Bronchial epithelial cell (primary cell): Measurements from ENCODE around the gene DCBLD2. TPM values are rescaled to one million over a fixed set of nuclear protein-coding genes. Genes with fewer than 3 reads are reported as not detected.

Experiments
- DNase-seq: peaks from one replicate; pipeline ENCODE4 v3.0.0-alpha.2; 2010; ENCODE audit warnings: low read depth
- FAIRE-seq: peaks from 2 replicates; lab custom pipeline; 2011; peaks lifted over from hg19 to GRCh38; lab: Jason Lieb, UNC
- H3K27me3 ChIP-seq: 2 replicates; pipeline ENCODE4 v1.5.1; 2011; ENCODE audit warnings: low read length; ENCODE audit not compliant: control insufficient read depth, insufficient read depth
- H3K36me3 ChIP-seq: 2 replicates; pipeline ENCODE4 v1.5.1; 2011; ENCODE audit warnings: low read length; ENCODE audit not compliant: control insufficient read depth, insufficient read depth
- H3K4me3 ChIP-seq: 2 replicates; pipeline ENCODE4 v1.5.1; 2011; ENCODE audit warnings: mild to moderate bottlenecking, low read depth, low read length, control low read depth
- CTCF ChIP-seq: IDR thresholded peaks from 2 replicates; pipeline ENCODE4 v1.5.1; 2011; ENCODE audit warnings: mild to moderate bottlenecking, moderate library complexity, low read length, control low read depth, inconsistent platforms; ENCODE audit not compliant: insufficient read depth, severe bottlenecking
- total RNA-seq: library from RNA; depleted of rRNA; stranded (reverse); fragments of >200 nt; gene quantifications from 2 replicates; pipeline ENCODE4 v1.2.1, GENCODE V29; 2014

Gene DCBLD2
- total RNA-seq, 1 donor from 2014 or later: 96.1 TPM

- DNase-seq: no peak
- Histone ChIP-seq H3K4me3 (no peak overlapping the region), H3K27me3 (no peaks in the 10 kb centered on the region), H3K36me3 (no peaks in the 10 kb centered on the region)
- no peak for TF ChIP-seq CTCF
- no peak for FAIRE-seq
Measured at GRCh38 chr3:98764472-98764884, 137.0 kb downstream of the DCBLD2 start.

GRCh38 chr3:98763819-98764418, 137.6 kb downstream of the DCBLD2 start:
- no peak overlapping the region for H3K4me3 ChIP-seq
- no peaks in the 10 kb centered on the region for H3K27me3 ChIP-seq
- DNase-seq (no peak), FAIRE-seq (peak; percentile 18)
- no peaks in the 10 kb centered on the region for H3K36me3 ChIP-seq
- TF ChIP-seq CTCF: no peak

- no peak within 1 kb of the TSS for H3K4me3 ChIP-seq
- TF ChIP-seq CTCF: no peak
- FAIRE-seq (peak; percentile 52), DNase-seq (peak; percentile 58)
- no peaks in the 10 kb centered on the region for H3K27me3 ChIP-seq
- H3K36me3 ChIP-seq: no peaks in the 10 kb centered on the region
Measured at GRCh38 chr3:98763076-98763475, 138.4 kb downstream of the DCBLD2 start, which contains the start of gene ST3GAL6. ST3GAL6 (plus strand) TSS chr3:98763340; CDS start chr3:98768441, 5,101 bp downstream.

- Histone ChIP-seq H3K36me3 (no peaks in the 10 kb centered on the region), H3K27me3 (no peaks in the 10 kb centered on the region), H3K4me3 (no peak overlapping the region)
- FAIRE-seq (no peak), DNase-seq (no peak)
- no peak for TF ChIP-seq CTCF
Measured at GRCh38 chr3:98761643-98762229, 139.8 kb downstream of the DCBLD2 start.

GRCh38 chr3:98759629-98760028, 141.9 kb downstream of the DCBLD2 start:
- no peak for TF ChIP-seq CTCF
- Histone ChIP-seq H3K4me3 (no peak overlapping the region), H3K27me3 (no peaks in the 10 kb centered on the region), H3K36me3 (no peaks in the 10 kb centered on the region)
- FAIRE-seq (no peak), DNase-seq (no peak)
